HepG2 (cell line): ENCODE results near the gene RPH3AL. TPM values are rescaled to one million over a fixed set of nuclear protein-coding genes. Genes with fewer than 3 reads are reported as not detected.

Experiments used
- FOXJ3 ChIP-seq: sonication (generic); formaldehyde crosslinking; IDR thresholded peaks from 2 replicates; pipeline ENCODE4 v1.4.0; 2020; ENCODE audit warnings: missing genetic modification reagents, mild to moderate bottlenecking, borderline replicate concordance
- HOXA9 ChIP-seq: sonication (generic); formaldehyde crosslinking; IDR thresholded peaks from 2 replicates; pipeline ENCODE4 v1.8.1; 2022; ENCODE audit warnings: missing genetic modification reagents, mild to moderate bottlenecking, moderate library complexity, borderline replicate concordance
- KDM4B ChIP-seq: sonication (generic); formaldehyde crosslinking; IDR thresholded peaks from 2 replicates; pipeline ENCODE4 v1.4.0; 2020; ENCODE audit warnings: missing genetic modification reagents
- KDM5A ChIP-seq: fragments of 200-600 bp; sonication (generic); IDR thresholded peaks from 2 replicates; pipeline ENCODE4 v1.7.0; 2018; ENCODE audit warnings: antibody characterized with exemption, mild to moderate bottlenecking, low read length, borderline replicate concordance
- LCORL ChIP-seq, 2 experiments: fragments of 450-650 bp in 1 of 2; sonication (generic) in 1 of 2; formaldehyde crosslinking in 1 of 2; IDR thresholded peaks; 2 replicates each; pipeline versions ENCODE4 v1.5.0 to v1.6.1; 2017 to 2020; ENCODE audit warnings: antibody characterized with exemption in 1 of 2, missing genetic modification reagents in 1 of 2
- MAFG ChIP-seq: sonication (generic); formaldehyde crosslinking; IDR thresholded peaks from 2 replicates; pipeline ENCODE4 v1.5.1; 2020; ENCODE audit warnings: mild to moderate bottlenecking, missing genetic modification reagents
- NR2C2 ChIP-seq: sonication (generic); formaldehyde crosslinking; IDR thresholded peaks from 2 replicates; pipeline ENCODE4 v1.4.0; 2020; ENCODE audit warnings: missing genetic modification reagents, mild to moderate bottlenecking, moderate library complexity, borderline replicate concordance
- RCOR2 ChIP-seq: IDR thresholded peaks from 2 replicates; pipeline ENCODE4 v1.6.1; 2016; ENCODE audit warnings: missing biosample characterization, missing genetic modification reagents
- SOX6 ChIP-seq, 2 experiments: fragments of 450-650 bp in 1 of 2; sonication (generic) in 1 of 2; formaldehyde crosslinking in 1 of 2; IDR thresholded peaks; 2 replicates each; pipeline versions ENCODE4 v1.4.0 to v1.6.1; 2017 to 2020; ENCODE audit warnings: antibody characterized with exemption in 1 of 2, mild to moderate bottlenecking in 1 of 2, missing genetic modification reagents in 1 of 2
- SYNCRIP ChIP-seq: fragments of 200-400 bp; formaldehyde crosslinking; IDR thresholded peaks from 2 replicates; pipeline ENCODE4 v1.6.1; 2018; ENCODE audit warnings: mild to moderate bottlenecking, low read depth, low read length; ENCODE audit not compliant: insufficient read depth
- YEATS4 ChIP-seq: sonication (generic); formaldehyde crosslinking; IDR thresholded peaks from 2 replicates; pipeline ENCODE4 v1.4.0; 2020; ENCODE audit warnings: missing genetic modification reagents, borderline replicate concordance
- ZNF296 ChIP-seq: sonication (generic); formaldehyde crosslinking; conservative IDR thresholded peaks from 2 replicates; pipeline ENCODE4 v1.5.0; 2020; ENCODE audit warnings: mild to moderate bottlenecking, missing genetic modification reagents
- ZNF891 ChIP-seq: sonication (generic); formaldehyde crosslinking; IDR thresholded peaks from 2 replicates; pipeline ENCODE4 v1.5.0; 2020; ENCODE audit warnings: mild to moderate bottlenecking, missing genetic modification reagents
- polyA plus RNA-seq, 8 experiments: library from polyadenylated mRNA; depleted of rRNA in 3 of 8; stranded (reverse) in 7 of 8; unstranded in 1 of 8; fragments of >200 nt; fragmentation: Illumina TruSeq in 4 of 8; extraction: Trizol in 4 of 8; gene quantifications; 2 replicates each; pipeline versions ENCODE4 v1.2.1 to v1.2.3, GENCODE V29; 2011 to 2016; ENCODE audit warnings: low read depth in 4 of 8, missing spikeins in 1 of 8, mixed read lengths in 1 of 8; ENCODE audit not compliant: insufficient read depth in 1 of 8
- total RNA-seq, 5 experiments: library from RNA; depleted of rRNA; stranded (reverse); fragments of >200 nt; fragmentation: Illumina TruSeq; extraction: Trizol; gene quantifications; 2 replicates each; pipeline ENCODE4 v1.2.3, GENCODE V29; 2016; ENCODE audit warnings: low read depth in 1 of 5
- TF ChIP-seq, protein P1 (sequence below): sonication (generic); formaldehyde crosslinking; IDR thresholded peaks from 2 replicates; pipeline ENCODE4 v1.5.0; 2020; ENCODE audit warnings: mild to moderate bottlenecking, missing genetic modification reagents, moderate library complexity
- TF ChIP-seq, protein P2 (sequence below): sonication (generic); formaldehyde crosslinking; IDR thresholded peaks from 2 replicates; pipeline ENCODE4 v1.4.0; 2020; ENCODE audit warnings: missing genetic modification reagents
- TF ChIP-seq, protein P3 (sequence below): sonication (generic); formaldehyde crosslinking; IDR thresholded peaks from 2 replicates; pipeline ENCODE4 v1.4.0; 2020; ENCODE audit warnings: missing genetic modification reagents, borderline replicate concordance
- TF ChIP-seq, protein P4 (sequence below): sonication (generic); formaldehyde crosslinking; IDR thresholded peaks from 2 replicates; pipeline ENCODE4 v1.4.0; 2020; ENCODE audit warnings: missing genetic modification reagents, low read depth, mild to moderate bottlenecking, borderline replicate concordance
- TF ChIP-seq, protein P5 (sequence below): sonication (generic); formaldehyde crosslinking; IDR thresholded peaks from 2 replicates; pipeline ENCODE4 v1.8.0; 2022; ENCODE audit warnings: mild to moderate bottlenecking, missing genetic modification reagents
- TF ChIP-seq, protein P6 (sequence below): sonication (generic); formaldehyde crosslinking; IDR thresholded peaks from 2 replicates; pipeline ENCODE4 v1.5.0; 2020; ENCODE audit warnings: mild to moderate bottlenecking, missing genetic modification reagents

The RPH3AL gene
- total and polyA plus RNA-seq, 2 of the 13 experiments (the other 11 are each of a cell fraction or from before 2014, with no cell fraction given), result 7.8 to 16.4 TPM

DNA sequence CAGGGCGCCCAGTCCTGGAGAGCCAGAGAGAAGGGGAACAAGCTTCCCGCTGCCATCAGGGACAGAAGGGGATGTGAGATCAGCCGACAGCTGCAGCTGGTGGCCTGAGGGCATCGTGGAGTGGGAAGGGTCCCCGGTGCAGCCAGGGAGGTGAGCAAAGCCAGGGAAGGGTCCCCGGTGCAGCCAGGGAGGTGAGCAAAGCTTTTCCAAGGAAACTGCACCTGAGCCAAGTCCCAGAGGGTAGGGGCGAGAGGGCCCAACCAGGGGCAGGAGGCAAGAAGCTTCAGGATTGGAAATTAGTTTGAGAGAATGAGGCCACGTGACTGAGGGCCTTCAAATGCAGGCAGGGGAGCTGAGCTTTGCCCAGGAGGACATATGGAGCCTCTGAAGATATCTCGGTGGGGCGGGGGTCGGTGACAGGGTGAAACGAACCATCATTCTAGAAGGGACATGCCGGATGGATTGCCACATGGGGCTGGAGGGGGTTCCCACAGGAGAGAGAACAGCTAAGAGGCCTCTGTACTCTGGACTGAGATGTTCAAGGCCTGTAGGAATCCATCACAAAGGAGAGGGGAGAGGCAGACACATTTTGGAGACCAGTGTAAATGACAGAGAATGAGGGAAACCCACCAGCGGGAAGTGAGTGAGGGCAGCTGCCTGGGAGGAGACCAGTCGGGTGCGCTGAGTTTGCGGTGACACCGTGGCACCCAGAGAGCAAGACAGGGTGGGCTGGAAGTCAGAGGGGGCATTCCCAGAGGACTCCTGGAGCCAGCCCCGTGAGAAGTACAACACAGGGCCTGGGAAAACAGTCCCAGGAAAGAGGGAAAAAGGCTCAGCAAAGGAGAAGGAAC is 31.4 kb upstream of the RPH3AL start (continued):
- TF ChIP-seq FOXJ3, result no peak
- no peak for TF ChIP-seq SYNCRIP
- no peak for TF ChIP-seq HOXA9 (CRISPR knock-in tag)
- TF ChIP-seq, protein P1, sequence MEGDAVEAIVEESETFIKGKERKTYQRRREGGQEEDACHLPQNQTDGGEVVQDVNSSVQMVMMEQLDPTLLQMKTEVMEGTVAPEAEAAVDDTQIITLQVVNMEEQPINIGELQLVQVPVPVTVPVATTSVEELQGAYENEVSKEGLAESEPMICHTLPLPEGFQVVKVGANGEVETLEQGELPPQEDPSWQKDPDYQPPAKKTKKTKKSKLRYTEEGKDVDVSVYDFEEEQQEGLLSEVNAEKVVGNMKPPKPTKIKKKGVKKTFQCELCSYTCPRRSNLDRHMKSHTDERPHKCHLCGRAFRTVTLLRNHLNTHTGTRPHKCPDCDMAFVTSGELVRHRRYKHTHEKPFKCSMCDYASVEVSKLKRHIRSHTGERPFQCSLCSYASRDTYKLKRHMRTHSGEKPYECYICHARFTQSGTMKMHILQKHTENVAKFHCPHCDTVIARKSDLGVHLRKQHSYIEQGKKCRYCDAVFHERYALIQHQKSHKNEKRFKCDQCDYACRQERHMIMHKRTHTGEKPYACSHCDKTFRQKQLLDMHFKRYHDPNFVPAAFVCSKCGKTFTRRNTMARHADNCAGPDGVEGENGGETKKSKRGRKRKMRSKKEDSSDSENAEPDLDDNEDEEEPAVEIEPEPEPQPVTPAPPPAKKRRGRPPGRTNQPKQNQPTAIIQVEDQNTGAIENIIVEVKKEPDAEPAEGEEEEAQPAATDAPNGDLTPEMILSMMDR (CRISPR knock-in tag), result no peak
- TF ChIP-seq ZNF891 (CRISPR knock-in tag), result no peak
- TF ChIP-seq, protein P2, sequence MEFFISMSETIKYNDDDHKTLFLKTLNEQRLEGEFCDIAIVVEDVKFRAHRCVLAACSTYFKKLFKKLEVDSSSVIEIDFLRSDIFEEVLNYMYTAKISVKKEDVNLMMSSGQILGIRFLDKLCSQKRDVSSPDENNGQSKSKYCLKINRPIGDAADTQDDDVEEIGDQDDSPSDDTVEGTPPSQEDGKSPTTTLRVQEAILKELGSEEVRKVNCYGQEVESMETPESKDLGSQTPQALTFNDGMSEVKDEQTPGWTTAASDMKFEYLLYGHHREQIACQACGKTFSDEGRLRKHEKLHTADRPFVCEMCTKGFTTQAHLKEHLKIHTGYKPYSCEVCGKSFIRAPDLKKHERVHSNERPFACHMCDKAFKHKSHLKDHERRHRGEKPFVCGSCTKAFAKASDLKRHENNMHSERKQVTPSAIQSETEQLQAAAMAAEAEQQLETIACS (CRISPR knock-in tag), result no peak
- TF ChIP-seq RCOR2 (CRISPR knock-in tag), result no peak
- TF ChIP-seq ZNF296 (CRISPR knock-in tag), result no peak
- TF ChIP-seq, protein P3, sequence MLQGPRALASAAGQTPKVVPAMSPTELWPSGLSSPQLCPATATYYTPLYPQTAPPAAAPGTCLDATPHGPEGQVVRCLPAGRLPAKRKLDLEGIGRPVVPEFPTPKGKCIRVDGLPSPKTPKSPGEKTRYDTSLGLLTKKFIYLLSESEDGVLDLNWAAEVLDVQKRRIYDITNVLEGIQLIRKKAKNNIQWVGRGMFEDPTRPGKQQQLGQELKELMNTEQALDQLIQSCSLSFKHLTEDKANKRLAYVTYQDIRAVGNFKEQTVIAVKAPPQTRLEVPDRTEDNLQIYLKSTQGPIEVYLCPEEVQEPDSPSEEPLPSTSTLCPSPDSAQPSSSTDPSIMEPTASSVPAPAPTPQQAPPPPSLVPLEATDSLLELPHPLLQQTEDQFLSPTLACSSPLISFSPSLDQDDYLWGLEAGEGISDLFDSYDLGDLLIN (CRISPR knock-in tag), result no peak
- TF ChIP-seq, protein P4, sequence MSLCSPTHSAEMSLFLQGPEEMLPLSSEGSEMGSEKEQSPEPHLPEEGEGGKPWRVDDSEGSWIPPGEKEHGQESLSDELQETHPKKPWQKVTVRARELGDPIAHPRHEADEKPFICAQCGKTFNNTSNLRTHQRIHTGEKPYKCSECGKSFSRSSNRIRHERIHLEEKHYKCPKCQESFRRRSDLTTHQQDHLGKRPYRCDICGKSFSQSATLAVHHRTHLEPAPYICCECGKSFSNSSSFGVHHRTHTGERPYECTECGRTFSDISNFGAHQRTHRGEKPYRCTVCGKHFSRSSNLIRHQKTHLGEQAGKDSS, result no peak
- no peak for TF ChIP-seq NR2C2 (CRISPR knock-in tag)
- no peak for TF ChIP-seq KDM4B (CRISPR knock-in tag)
- no peak for TF ChIP-seq YEATS4 (CRISPR knock-in tag)
- TF ChIP-seq, protein P5, sequence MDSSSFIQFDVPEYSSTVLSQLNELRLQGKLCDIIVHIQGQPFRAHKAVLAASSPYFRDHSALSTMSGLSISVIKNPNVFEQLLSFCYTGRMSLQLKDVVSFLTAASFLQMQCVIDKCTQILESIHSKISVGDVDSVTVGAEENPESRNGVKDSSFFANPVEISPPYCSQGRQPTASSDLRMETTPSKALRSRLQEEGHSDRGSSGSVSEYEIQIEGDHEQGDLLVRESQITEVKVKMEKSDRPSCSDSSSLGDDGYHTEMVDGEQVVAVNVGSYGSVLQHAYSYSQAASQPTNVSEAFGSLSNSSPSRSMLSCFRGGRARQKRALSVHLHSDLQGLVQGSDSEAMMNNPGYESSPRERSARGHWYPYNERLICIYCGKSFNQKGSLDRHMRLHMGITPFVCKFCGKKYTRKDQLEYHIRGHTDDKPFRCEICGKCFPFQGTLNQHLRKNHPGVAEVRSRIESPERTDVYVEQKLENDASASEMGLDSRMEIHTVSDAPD (CRISPR knock-in tag), result no peak
- TF ChIP-seq MAFG (CRISPR knock-in tag), result no peak
- TF ChIP-seq LCORL (IDR thresholded peaks at IDR 0.05), result no peak
- peak; percentile 65 for TF ChIP-seq LCORL (CRISPR knock-in tag; IDR thresholded peaks at IDR 0.05)
- TF ChIP-seq SOX6 (IDR thresholded peaks at IDR 0.05), result no peak
- no peak for TF ChIP-seq SOX6 (CRISPR knock-in tag; IDR thresholded peaks at IDR 0.05)
- TF ChIP-seq, protein P6, sequence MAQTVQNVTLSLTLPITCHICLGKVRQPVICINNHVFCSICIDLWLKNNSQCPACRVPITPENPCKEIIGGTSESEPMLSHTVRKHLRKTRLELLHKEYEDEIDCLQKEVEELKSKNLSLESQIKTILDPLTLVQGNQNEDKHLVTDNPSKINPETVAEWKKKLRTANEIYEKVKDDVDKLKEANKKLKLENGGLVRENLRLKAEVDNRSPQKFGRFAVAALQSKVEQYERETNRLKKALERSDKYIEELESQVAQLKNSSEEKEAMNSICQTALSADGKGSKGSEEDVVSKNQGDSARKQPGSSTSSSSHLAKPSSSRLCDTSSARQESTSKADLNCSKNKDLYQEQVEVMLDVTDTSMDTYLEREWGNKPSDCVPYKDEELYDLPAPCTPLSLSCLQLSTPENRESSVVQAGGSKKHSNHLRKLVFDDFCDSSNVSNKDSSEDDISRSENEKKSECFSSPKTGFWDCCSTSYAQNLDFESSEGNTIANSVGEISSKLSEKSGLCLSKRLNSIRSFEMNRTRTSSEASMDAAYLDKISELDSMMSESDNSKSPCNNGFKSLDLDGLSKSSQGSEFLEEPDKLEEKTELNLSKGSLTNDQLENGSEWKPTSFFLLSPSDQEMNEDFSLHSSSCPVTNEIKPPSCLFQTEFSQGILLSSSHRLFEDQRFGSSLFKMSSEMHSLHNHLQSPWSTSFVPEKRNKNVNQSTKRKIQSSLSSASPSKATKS (CRISPR knock-in tag), result no peak
- no peak for TF ChIP-seq KDM5A
